Measurements from ENCODE around the gene ADAMTS8. TPM values are rescaled to one million over a fixed set of nuclear protein-coding genes. Genes with fewer than 3 reads are reported as not detected.

ADAMTS8 gene
- total RNA-seq, 2 donors from 2014 or later: 0.66 TPM; not detected in 1

DNA sequence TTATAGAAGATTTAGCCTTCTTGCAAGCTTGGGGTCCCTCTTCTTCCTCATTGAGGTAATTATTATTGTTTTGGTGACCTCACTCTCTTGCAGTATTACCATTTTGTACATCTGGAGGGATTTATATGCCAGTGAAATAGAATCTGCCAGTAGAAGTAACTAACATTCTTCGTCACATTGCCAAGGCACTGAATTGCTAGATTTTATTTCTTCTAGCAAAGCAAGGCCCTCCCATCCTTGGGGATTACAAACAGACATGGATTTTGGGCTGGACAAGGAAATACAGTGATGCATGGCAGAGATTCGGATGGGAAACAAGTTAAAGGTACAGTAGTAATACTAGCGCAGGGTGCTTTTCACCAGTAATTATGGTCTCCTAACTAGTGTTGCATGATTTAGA, 27.9 kb upstream of the ADAMTS8 start:
- WGBS, 2 donors: 80 to 97% methylated on average over 3 of the region's 3 CpGs
- Histone ChIP-seq H3K27ac (no peak overlapping the region), H3K9me3 (no peaks in the 10 kb centered on the region), H3K4me3 (no peak overlapping the region), H3K27me3 (no peaks in the 10 kb centered on the region), H3K36me3 (replicated peaks in 1 of 2; ENCODE audit: insufficient read depth in 1 of 2, low read depth in 2 of 2) (no peaks in the 10 kb centered on the region), H3K4me1 (no peaks in the 10 kb centered on the region)
- DNase-seq (no peak), ATAC-seq (no peak)
- TF ChIP-seq, protein P1, sequence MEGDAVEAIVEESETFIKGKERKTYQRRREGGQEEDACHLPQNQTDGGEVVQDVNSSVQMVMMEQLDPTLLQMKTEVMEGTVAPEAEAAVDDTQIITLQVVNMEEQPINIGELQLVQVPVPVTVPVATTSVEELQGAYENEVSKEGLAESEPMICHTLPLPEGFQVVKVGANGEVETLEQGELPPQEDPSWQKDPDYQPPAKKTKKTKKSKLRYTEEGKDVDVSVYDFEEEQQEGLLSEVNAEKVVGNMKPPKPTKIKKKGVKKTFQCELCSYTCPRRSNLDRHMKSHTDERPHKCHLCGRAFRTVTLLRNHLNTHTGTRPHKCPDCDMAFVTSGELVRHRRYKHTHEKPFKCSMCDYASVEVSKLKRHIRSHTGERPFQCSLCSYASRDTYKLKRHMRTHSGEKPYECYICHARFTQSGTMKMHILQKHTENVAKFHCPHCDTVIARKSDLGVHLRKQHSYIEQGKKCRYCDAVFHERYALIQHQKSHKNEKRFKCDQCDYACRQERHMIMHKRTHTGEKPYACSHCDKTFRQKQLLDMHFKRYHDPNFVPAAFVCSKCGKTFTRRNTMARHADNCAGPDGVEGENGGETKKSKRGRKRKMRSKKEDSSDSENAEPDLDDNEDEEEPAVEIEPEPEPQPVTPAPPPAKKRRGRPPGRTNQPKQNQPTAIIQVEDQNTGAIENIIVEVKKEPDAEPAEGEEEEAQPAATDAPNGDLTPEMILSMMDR (IDR thresholded peaks at IDR 0.05): no peak
- TF ChIP-seq POLR2A (IDR thresholded peaks at IDR 0.05): no peak
- intact Hi-C loops (cut with DNase I): no loop called here

DNA sequence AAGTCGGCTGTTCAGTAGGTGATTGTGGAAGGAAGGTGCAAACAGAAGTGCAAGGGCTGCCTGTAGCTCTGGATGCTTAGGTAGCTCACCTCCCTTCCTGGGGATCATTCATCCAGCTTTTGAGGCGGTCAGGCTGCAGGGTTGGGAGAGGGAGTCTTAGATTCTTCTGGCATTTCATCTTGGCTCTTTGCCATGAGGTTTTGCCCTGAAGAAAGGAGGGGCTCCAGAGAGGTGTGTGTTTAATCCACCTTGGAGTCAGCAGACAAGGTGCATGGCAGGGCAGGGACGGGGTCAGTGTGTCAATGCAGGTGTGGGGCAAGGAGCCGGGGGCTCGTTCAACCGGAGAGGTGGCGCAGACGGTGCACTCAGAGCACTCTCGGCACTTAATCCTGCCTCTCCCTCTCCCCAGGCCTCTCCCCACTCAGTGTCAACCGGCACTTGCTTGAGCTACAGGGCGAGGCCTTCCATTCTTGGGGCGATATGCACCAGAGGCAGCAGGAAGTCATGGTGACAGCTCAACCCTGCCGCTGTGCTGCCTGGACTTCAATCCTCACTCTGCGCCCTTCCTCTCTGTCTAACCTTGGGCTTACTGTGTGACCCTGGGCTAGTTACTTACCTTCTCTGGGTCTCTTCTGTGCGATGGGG, 27.2 kb upstream of the ADAMTS8 start:
- H3K9me3 ChIP-seq: no peaks in the 10 kb centered on the region
- WGBS, 2 donors: 69 to 85% methylated on average over 13 to 15 of the region's 15 CpGs
- intact Hi-C loops (cut with DNase I): no loop called here
- TF ChIP-seq POLR2A (IDR thresholded peaks at IDR 0.05): no peak
- TF ChIP-seq, protein P1 (IDR thresholded peaks at IDR 0.05): no peak
- H3K4me3 ChIP-seq: no peak overlapping the region
- H3K27ac ChIP-seq: no peak overlapping the region
- no peaks in the 10 kb centered on the region for H3K4me1 ChIP-seq
- no peaks in the 10 kb centered on the region for H3K27me3 ChIP-seq
- DNase-seq: no peak
- H3K36me3 ChIP-seq (replicated peaks in 1 of 2; ENCODE audit: insufficient read depth in 1 of 2, low read depth in 2 of 2): no peaks in the 10 kb centered on the region
- no peak for ATAC-seq

DNA sequence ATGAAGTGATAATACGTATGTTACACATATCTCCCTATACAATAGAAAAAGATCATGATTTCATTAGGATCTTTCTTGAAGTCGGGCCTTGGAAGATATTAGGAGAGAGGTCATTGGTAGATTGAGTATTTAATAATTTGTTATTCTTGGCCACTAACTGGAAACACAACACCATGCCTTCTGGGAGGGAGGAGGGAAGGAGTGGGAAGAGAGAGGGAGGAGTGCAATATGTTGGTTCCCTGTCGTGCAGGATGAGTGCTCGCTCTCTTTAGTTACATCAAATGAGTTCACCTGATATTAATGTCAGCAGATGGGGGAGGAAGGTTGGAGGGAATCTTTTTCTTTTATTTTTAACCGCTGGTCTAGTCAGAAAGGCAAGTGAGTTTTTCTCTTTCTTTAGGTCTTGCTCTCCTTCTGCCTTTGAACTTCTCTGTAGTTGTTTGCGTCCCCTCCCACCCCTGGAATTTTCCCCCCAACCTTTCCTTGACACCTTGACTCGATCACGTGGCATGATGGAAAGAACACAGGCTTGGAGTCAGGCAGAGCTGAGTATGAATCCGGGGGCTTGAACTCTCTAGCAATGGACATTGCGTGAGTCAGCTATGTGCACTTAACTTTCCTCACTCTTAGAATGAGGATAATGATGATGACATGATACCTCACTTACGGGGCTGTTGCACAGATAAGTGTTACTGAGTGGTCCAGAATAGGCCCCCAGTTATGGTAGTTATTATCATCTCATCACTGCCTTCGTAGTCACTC, 26.3 kb upstream of the ADAMTS8 start:
- WGBS, 2 donors: 61 to 63% methylated on average over 12 of the region's 12 CpGs
- Histone ChIP-seq H3K9me3 (no peaks in the 10 kb centered on the region), H3K27me3 (peaks cover 0 to 2% of the 10 kb centered on the region in 2 donors), H3K4me1 (peaks cover 5% of the 10 kb centered on the region), H3K4me3 (no peak overlapping the region), H3K36me3 (replicated peaks in 1 of 2; ENCODE audit: insufficient read depth in 1 of 2, low read depth in 2 of 2) (no peaks in the 10 kb centered on the region), H3K27ac (no peak overlapping the region)
- ATAC-seq (no peak), DNase-seq (no peak)
- TF ChIP-seq, protein P1 (IDR thresholded peaks at IDR 0.05): no peak
- no peak for TF ChIP-seq POLR2A (IDR thresholded peaks at IDR 0.05)
- intact Hi-C loops (cut with DNase I): no loop called here

DNA sequence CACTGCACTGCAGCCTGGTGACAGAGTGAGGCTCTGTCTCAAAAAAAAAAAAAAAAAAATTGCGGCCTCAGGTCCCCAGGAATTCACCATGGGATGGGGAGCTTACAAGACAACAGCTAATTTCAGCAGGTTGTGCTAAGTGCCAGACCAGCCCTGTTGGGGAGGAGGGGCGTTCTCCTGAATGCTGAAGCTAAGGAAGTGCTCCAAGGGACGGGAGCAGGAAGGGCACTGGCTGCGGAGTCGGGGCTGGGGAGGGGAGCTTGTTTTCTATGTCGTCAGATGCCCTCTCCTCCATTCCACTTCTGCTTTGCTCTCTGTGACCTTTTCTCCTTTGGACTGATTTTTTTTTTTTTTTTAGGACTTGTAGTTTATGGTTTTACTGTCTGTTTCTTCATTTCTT, 24.5 kb upstream of the ADAMTS8 start:
- H3K27me3 ChIP-seq: peaks cover 0 to 5% of the 10 kb centered on the region in 2 donors
- no peaks in the 10 kb centered on the region for H3K9me3 ChIP-seq
- 72 to 74% methylated on average over 6 of the region's 6 CpGs for WGBS, 2 donors
- DNase-seq: no peak
- intact Hi-C loops (cut with DNase I): no loop called here
- H3K4me1 ChIP-seq: peaks cover 22% of the 10 kb centered on the region
- H3K4me3 ChIP-seq: no peak overlapping the region
- H3K36me3 ChIP-seq (replicated peaks in 1 of 2; ENCODE audit: insufficient read depth in 1 of 2, low read depth in 2 of 2): no peaks in the 10 kb centered on the region
- H3K27ac ChIP-seq: no peak overlapping the region
- ATAC-seq: no peak
- TF ChIP-seq, protein P1 (IDR thresholded peaks at IDR 0.05): no peak
- TF ChIP-seq POLR2A (IDR thresholded peaks at IDR 0.05): no peak
